Upper lobe of left lung (tissue), 4 donors: ENCODE measurements around the gene FKBP2.

Source experiments
- CTCF ChIP-seq, 6 experiments: fragments of 450-650 bp in 4 of 6; fragments of 200-600 bp in 2 of 6; sonication (generic) in 2 of 6; IDR thresholded peaks; one replicate each; pipeline ENCODE4 v1.5.1; 2016 to 2019; ENCODE audit warnings: antibody characterized with exemption in 6 of 6
- EP300 ChIP-seq, 4 donors: sonication (generic); formaldehyde crosslinking; IDR thresholded peaks; one replicate each; pipeline ENCODE4 v1.5.1; 2017; ENCODE audit warnings: antibody characterized with exemption in 4 of 4, control low read depth in 2 of 4
- POLR2A ChIP-seq, 4 donors: fragments of 450-650 bp; IDR thresholded peaks; one replicate each; pipeline ENCODE4 v1.5.1; 2016 to 2017; ENCODE audit warnings: antibody characterized with exemption in 4 of 4, mild to moderate bottlenecking in 2 of 4
- POLR2AphosphoS5 ChIP-seq, 2 donors: sonication (generic); formaldehyde crosslinking; IDR thresholded peaks; one replicate each; pipeline ENCODE4 v1.5.1; 2017; ENCODE audit warnings: antibody characterized with exemption in 2 of 2

DNA sequence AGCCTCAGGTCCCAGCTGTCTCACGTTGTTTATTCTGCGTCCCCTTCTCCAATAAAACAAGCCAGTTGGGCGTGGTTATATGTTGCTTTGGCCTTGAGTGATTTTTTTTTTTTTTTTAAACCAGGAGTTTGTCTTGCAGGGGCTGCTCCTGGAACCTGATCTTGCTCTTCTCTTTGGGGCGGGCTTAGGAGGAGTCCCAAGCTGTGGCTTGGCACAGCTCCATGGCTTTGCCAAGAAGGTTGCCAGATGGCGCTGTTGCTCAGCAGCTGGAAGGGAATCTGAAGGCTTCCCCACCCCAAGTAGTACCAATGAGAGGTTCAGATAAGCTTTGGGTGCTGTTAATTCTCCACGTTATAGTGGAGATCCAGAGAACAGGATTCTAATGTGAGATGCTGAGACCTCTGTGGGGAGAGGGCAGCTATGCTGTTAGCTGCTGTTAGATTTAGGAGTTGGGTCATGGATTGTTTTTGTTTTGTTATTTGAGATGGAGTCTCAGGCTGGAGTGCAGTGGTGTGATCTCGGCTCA is 36.4 kb upstream of the FKBP2 start:
- TF ChIP-seq POLR2A (IDR thresholded peaks at IDR 0.05) (no peak), CTCF (IDR thresholded peaks at IDR 0.05) (peak; percentile 66 to 88 (median 71)), POLR2AphosphoS5 (IDR thresholded peaks at IDR 0.05) (peak; percentile 56 to 64), EP300 (IDR thresholded peaks at IDR 0.05) (no peak)
